Coronary artery (tissue), 2 donors: ENCODE results near the gene FRYL.
"Not testable (repeated sequence)": the region's sequence is repeated elsewhere in the genome, so short reads cannot be mapped to it uniquely, and the experiment has no call there.

Experiments
- DNase-seq: peaks from one replicate; pipeline ENCODE4 v3.0.0-alpha.2; 2017; ENCODE audit warnings: low spot score
- H3K27ac ChIP-seq, 2 donors: fragments of 200-600 bp; sonication (generic); one replicate each; pipeline ENCODE4 v1.5.1; 2016 to 2019
- H3K4me3 ChIP-seq: fragments of 200-600 bp; sonication (generic); 2 replicates; pipeline ENCODE4 v1.5.1; 2016; ENCODE audit warnings: mild to moderate bottlenecking, moderate library complexity
- CTCF ChIP-seq: fragments of 200-600 bp; sonication (generic); IDR thresholded peaks from one replicate; pipeline ENCODE4 v1.5.1; 2019; ENCODE audit warnings: antibody characterized with exemption

Gene FRYL

GRCh38 chr4:48742412-48742811 lies 37.7 kb downstream of the FRYL start:
- no peak for TF ChIP-seq CTCF
- DNase-seq: no peak
- no peak overlapping the region for H3K4me3 ChIP-seq
- no peak overlapping the region for H3K27ac ChIP-seq

- TF ChIP-seq CTCF: no peak
- H3K27ac ChIP-seq: no peak overlapping the region
- no peak for DNase-seq
- no peak overlapping the region for H3K4me3 ChIP-seq
These were observed 40.5 kb downstream of the FRYL start for GRCh38 chr4:48739560-48740019.

- no peak for DNase-seq
- no peak overlapping the region for H3K4me3 ChIP-seq
- no peak for TF ChIP-seq CTCF
- no peak overlapping the region for H3K27ac ChIP-seq
These were observed 41.2 kb downstream of the FRYL start for GRCh38 chr4:48738856-48739255.

- DNase-seq, H3K4me3 ChIP-seq, H3K27ac ChIP-seq: not testable (repeated sequence)
These were observed 51.1 kb downstream of the FRYL start for GRCh38 chr4:48728906-48729496.

GRCh38 chr4:48727666-48728459 lies 52.2 kb downstream of the FRYL start:
- H3K4me3 ChIP-seq: no peak overlapping the region
- no peak for TF ChIP-seq CTCF
- H3K27ac ChIP-seq: no peak overlapping the region
- no peak for DNase-seq

- DNase-seq: no peak
- H3K27ac ChIP-seq: no peak overlapping the region
- H3K4me3 ChIP-seq: no peak overlapping the region
- no peak for TF ChIP-seq CTCF
These were observed 54.7 kb downstream of the FRYL start for GRCh38 chr4:48725414-48725813.

- no peak for TF ChIP-seq CTCF
- H3K4me3 ChIP-seq: no peak overlapping the region
- DNase-seq: no peak
- H3K27ac ChIP-seq: no peak overlapping the region
These were observed 57.3 kb downstream of the FRYL start for GRCh38 chr4:48722509-48723446.
